ENCODE data around the gene HFE.

The HFE gene

DNA sequence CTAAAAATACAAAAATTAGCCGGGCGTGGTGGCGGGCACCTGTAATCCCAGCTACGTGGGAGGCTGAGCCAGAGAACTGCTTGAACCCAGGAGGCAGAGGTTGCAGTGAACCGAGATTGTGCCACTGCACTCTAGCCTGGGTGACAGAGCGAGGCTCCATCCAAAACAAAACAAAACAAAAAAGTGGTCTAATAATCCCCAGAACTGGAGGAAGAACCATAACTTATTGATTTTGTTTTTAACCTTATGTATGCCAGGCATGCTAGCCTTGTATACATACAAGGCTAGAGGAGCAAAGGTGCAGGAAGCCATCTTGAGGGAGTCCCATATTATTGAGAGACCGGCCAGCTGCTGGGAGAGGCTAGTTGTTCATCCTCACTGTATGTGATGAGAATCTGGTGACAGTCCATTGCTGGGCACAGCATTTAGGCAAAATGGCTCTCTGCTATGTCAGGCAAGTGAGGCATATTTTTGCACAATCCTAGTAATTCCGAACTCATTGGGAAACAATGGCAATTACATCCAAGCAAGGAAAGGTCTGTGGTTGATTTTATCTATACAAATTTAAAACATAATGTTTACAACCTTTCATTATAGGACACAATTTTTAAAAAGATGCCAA lies 18.0 kb downstream of the HFE start:
- H3K4me1 ChIP-seq (ENCODE audit: control insufficient read depth, insufficient read depth, low read length), result peaks cover 6% of the 10 kb centered on the region; the same call in 1 of the 2 replicates
- ChIA-PET POLR2A (interaction anchor here (0.7 to 5.1 kb wide), 10 partner anchors 14 to 876 kb away, joined by 3 to 79 read pairs (median 17); a partner anchor contains a TSS), CTCF (interaction anchor here (20.5 kb wide), 1 partner anchor 34 kb away, joined by 724 read pairs; no protein-coding TSS in a partner anchor)
- no peaks in the 10 kb centered on the region for H3K9me3 ChIP-seq (ENCODE audit: control insufficient read depth, insufficient read depth, low read depth, low read length)
- no peak overlapping the region for H3K4me3 ChIP-seq (ENCODE audit: low read depth, low read length)
- no peak overlapping the region for H3K27ac ChIP-seq (ENCODE audit: extremely low read depth, low read depth, low read length)
- TF ChIP-seq, protein P1, sequence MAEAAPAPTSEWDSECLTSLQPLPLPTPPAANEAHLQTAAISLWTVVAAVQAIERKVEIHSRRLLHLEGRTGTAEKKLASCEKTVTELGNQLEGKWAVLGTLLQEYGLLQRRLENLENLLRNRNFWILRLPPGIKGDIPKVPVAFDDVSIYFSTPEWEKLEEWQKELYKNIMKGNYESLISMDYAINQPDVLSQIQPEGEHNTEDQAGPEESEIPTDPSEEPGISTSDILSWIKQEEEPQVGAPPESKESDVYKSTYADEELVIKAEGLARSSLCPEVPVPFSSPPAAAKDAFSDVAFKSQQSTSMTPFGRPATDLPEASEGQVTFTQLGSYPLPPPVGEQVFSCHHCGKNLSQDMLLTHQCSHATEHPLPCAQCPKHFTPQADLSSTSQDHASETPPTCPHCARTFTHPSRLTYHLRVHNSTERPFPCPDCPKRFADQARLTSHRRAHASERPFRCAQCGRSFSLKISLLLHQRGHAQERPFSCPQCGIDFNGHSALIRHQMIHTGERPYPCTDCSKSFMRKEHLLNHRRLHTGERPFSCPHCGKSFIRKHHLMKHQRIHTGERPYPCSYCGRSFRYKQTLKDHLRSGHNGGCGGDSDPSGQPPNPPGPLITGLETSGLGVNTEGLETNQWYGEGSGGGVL (tag by site-specific recombination; IDR thresholded peaks at IDR 0.05), result no peak
- TF ChIP-seq ZNF174 (tag by site-specific recombination; IDR thresholded peaks at IDR 0.05) (no peak), ZNF18 (tag by site-specific recombination; IDR thresholded peaks at IDR 0.05) (no peak), ZNF561 (tag by site-specific recombination; IDR thresholded peaks at IDR 0.05; ENCODE audit: borderline replicate concordance) (no peak), FEZF1 (tag by site-specific recombination; IDR thresholded peaks at IDR 0.05) (no peak), MZF1 (tag by site-specific recombination; IDR thresholded peaks at IDR 0.05; ENCODE audit: borderline replicate concordance) (no peak), ZNF169 (tag by site-specific recombination; IDR thresholded peaks at IDR 0.05) (no peak), ZNF488 (tag by site-specific recombination; IDR thresholded peaks at IDR 0.05) (no peak), KLF7 (tag by site-specific recombination; IDR thresholded peaks at IDR 0.05; ENCODE audit: borderline replicate concordance) (no peak), ZBTB8A (tag by site-specific recombination; IDR thresholded peaks at IDR 0.05) (no peak), MYNN (tag by site-specific recombination; IDR thresholded peaks at IDR 0.05; ENCODE audit: borderline replicate concordance) (no peak), ZNF654 (tag by site-specific recombination; IDR thresholded peaks at IDR 0.05; ENCODE audit: low read depth) (no peak), SCRT1 (tag by site-specific recombination; IDR thresholded peaks at IDR 0.05; ENCODE audit: borderline replicate concordance) (no peak), RBAK (tag by site-specific recombination; IDR thresholded peaks at IDR 0.05) (no peak), ZNF548 (tag by site-specific recombination; IDR thresholded peaks at IDR 0.05) (no peak), ZBTB48 (tag by site-specific recombination; IDR thresholded peaks at IDR 0.05) (no peak), KLF8 (tag by site-specific recombination; IDR thresholded peaks at IDR 0.05) (no peak), ZNF677 (tag by site-specific recombination; IDR thresholded peaks at IDR 0.05) (no peak), ZNF624 (tag by site-specific recombination; IDR thresholded peaks at IDR 0.05) (no peak)
- TF ChIP-seq, protein P2, sequence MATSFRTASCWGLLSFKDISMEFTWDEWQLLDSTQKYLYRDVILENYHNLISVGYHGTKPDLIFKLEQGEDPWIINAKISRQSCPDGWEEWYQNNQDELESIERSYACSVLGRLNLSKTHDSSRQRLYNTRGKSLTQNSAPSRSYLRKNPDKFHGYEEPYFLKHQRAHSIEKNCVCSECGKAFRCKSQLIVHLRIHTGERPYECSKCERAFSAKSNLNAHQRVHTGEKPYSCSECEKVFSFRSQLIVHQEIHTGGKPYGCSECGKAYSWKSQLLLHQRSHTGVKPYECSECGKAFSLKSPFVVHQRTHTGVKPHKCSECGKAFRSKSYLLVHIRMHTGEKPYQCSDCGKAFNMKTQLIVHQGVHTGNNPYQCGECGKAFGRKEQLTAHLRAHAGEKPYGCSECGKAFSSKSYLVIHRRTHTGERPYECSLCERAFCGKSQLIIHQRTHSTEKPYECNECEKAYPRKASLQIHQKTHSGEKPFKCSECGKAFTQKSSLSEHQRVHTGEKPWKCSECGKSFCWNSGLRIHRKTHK (tag by site-specific recombination; IDR thresholded peaks at IDR 0.05), result no peak
- no peaks in the 10 kb centered on the region for H3K36me3 ChIP-seq (ENCODE audit: control insufficient read depth in 2 of 2, insufficient read depth in 1 of 2, low read length in 2 of 2)
